Vagina (tissue), 2 donors: ENCODE results near the gene SCMH1.

ENCODE experiments used
- POLR2A ChIP-seq, 2 donors: fragments of 450-650 bp; IDR thresholded peaks; one replicate each; pipeline ENCODE4 v1.6.1; 2017; ENCODE audit warnings: antibody characterized with exemption in 2 of 2, mild to moderate bottlenecking in 2 of 2, moderate library complexity in 2 of 2
- TF ChIP-seq, protein P1 (sequence below), 3 experiments: fragments of 450-650 bp in 2 of 3; fragments of 200-600 bp in 1 of 3; sonication (generic) in 1 of 3; IDR thresholded peaks; one replicate each; pipeline ENCODE4 v1.5.1; 2017 to 2019; ENCODE audit warnings: antibody characterized with exemption in 3 of 3, mild to moderate bottlenecking in 2 of 3, moderate library complexity in 2 of 3

DNA sequence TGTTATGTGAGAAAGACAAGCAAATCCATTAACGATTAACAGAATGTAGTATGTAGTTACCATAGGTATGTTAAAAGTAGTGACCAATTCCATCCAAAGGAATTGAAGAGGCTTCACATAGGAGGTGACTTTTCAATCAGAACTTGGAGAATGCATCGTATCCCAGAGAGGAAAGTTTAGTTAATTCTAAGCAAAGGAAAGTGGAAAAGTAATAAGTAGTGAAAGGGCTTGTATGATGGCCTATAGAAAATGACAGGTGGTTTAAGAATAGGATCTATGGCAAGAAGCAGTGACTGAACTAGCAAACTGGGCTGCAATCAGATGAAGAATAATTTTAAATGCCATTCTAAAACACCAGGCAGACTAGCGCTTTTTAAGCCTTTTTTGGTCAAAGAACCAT, 16.6 kb downstream of the SCMH1 start:
- TF ChIP-seq, protein P1, sequence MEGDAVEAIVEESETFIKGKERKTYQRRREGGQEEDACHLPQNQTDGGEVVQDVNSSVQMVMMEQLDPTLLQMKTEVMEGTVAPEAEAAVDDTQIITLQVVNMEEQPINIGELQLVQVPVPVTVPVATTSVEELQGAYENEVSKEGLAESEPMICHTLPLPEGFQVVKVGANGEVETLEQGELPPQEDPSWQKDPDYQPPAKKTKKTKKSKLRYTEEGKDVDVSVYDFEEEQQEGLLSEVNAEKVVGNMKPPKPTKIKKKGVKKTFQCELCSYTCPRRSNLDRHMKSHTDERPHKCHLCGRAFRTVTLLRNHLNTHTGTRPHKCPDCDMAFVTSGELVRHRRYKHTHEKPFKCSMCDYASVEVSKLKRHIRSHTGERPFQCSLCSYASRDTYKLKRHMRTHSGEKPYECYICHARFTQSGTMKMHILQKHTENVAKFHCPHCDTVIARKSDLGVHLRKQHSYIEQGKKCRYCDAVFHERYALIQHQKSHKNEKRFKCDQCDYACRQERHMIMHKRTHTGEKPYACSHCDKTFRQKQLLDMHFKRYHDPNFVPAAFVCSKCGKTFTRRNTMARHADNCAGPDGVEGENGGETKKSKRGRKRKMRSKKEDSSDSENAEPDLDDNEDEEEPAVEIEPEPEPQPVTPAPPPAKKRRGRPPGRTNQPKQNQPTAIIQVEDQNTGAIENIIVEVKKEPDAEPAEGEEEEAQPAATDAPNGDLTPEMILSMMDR (IDR thresholded peaks at IDR 0.05): no peak
- TF ChIP-seq POLR2A (IDR thresholded peaks at IDR 0.05): no peak
